Endodermal cell (in vitro differentiated cells): ENCODE results near the gene KLHL15. TPM values are rescaled to one million over a fixed set of nuclear protein-coding genes. Genes with fewer than 3 reads are reported as not detected.

Experiments used
- DNase-seq: peaks from one replicate; pipeline ENCODE4 v3.0.0-alpha.2; 2017
- H3K27ac ChIP-seq: 2 replicates; pipeline ENCODE4 v1.5.1; 2013; ENCODE audit warnings: mild to moderate bottlenecking, low read depth, low read length, moderate library complexity
- H3K27me3 ChIP-seq: 2 replicates; pipeline ENCODE4 v1.6.1; 2013; ENCODE audit warnings: mild to moderate bottlenecking, low read length, moderate library complexity; ENCODE audit not compliant: insufficient read depth, control insufficient read depth, poor library complexity, severe bottlenecking
- H3K36me3 ChIP-seq: 2 replicates; pipeline ENCODE4 v1.7.0; 2013; ENCODE audit warnings: mild to moderate bottlenecking, low read length, moderate library complexity; ENCODE audit not compliant: control insufficient read depth, insufficient read depth
- H3K4me1 ChIP-seq: one replicate; pipeline ENCODE4 v1.7.0; 2013; ENCODE audit warnings: low read length; ENCODE audit not compliant: control insufficient read depth, insufficient read depth
- H3K4me3 ChIP-seq: 2 replicates; pipeline ENCODE4 v1.5.1; 2013; ENCODE audit warnings: mild to moderate bottlenecking, low read length, moderate library complexity
- H3K9ac ChIP-seq: 2 replicates; pipeline ENCODE4 v1.6.1; 2013; ENCODE audit warnings: mild to moderate bottlenecking, low read length, moderate library complexity; ENCODE audit not compliant: poor library complexity, severe bottlenecking; ENCODE audit errors: extremely low read depth
- H3K9me3 ChIP-seq: 2 replicates; pipeline ENCODE4 v1.6.1; 2013; ENCODE audit warnings: mild to moderate bottlenecking, low read length, moderate library complexity; ENCODE audit not compliant: control insufficient read depth
- H3K27ac Mint-ChIP-seq: 2 replicates; pipeline ENCODE4 v1.8.0; 2020; ENCODE audit warnings: mixed read lengths
- H3K27me3 Mint-ChIP-seq: 2 replicates; pipeline ENCODE4 v1.8.0; 2021; ENCODE audit warnings: mild to moderate bottlenecking, mixed read lengths; ENCODE audit not compliant: insufficient read depth
- H3K36me3 Mint-ChIP-seq: 2 replicates; pipeline ENCODE4 v1.8.0; 2020; ENCODE audit warnings: low read depth, mixed read lengths
- H3K4me1 Mint-ChIP-seq: 2 replicates; pipeline ENCODE4 v1.8.0; 2020; ENCODE audit warnings: mixed read lengths
- H3K4me3 Mint-ChIP-seq: 2 replicates; pipeline ENCODE4 v1.8.0; 2020; ENCODE audit warnings: mild to moderate bottlenecking, moderate library complexity, mixed read lengths
- H3K9me3 Mint-ChIP-seq: 2 replicates; pipeline ENCODE4 v1.8.0; 2020; ENCODE audit warnings: mild to moderate bottlenecking, mixed read lengths
- WGBS, 2 experiments: methylation state at CpG; one replicate each; pipeline versions ENCODE4 v1.1.5 to v1.1.7; 2013; ENCODE audit warnings: missing lambda C conversion rate in 2 of 2, mixed read lengths in 1 of 2; ENCODE audit not compliant: insufficient coverage in 1 of 2, insufficient read length in 1 of 2; 5-methylcytosine and 5-hydroxymethylcytosine counted together
- total RNA-seq, 2 donors: library from RNA; stranded (reverse); fragmentation: NEBNext Ultra II Directional in 1 of 2; extraction: Animal tissue kit (Norgen Biotek cat#: 25700) in 1 of 2; gene quantifications; 2 replicates in 1 of 2; 3 replicates in 1 of 2; pipeline ENCODE4 v1.2.1, GENCODE V29; 2021
- TF ChIP-seq, protein P1 (sequence below): fragments of 200-600 bp; sonication (generic); conservative IDR thresholded peaks from 2 replicates; pipeline ENCODE4 v1.5.0; 2021; ENCODE audit warnings: antibody characterized with exemption, mild to moderate bottlenecking

Gene KLHL15
- total RNA-seq, 2 donors from 2014 or later: 11.4 to 15.5 TPM

DNA sequence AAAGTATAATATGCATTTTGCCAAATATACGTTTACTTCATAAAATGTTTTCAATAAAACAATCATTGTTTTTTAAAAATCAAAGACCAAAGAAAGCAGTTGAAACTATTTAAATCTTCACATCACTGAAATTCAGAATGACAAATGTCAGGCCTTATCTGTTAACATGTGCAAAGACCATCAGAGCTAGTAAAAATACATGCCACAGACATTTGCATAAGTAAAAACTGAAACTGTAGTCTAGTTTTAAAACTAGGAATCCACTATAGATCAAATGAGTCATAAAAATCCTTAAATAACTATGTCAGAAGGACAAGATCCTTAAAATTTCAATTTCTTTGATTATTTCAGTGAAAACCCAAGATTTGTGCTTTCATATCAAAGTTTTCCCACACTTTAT lies 24.8 kb downstream of the KLHL15 start:
- no peaks in the 10 kb centered on the region for H3K27me3 ChIP-seq
- H3K4me3 ChIP-seq: no peak overlapping the region
- H3K36me3 ChIP-seq: peaks cover 13% of the 10 kb centered on the region
- no peaks in the 10 kb centered on the region for H3K27me3 Mint-ChIP-seq
- no CpG with 5 or more reads among the region's 1 CpG for WGBS, 2 experiments
- no peaks in the 10 kb centered on the region for H3K4me1 ChIP-seq
- no peaks in the 10 kb centered on the region for H3K9me3 Mint-ChIP-seq
- H3K4me1 Mint-ChIP-seq: no peaks in the 10 kb centered on the region
- H3K9ac ChIP-seq: no peak overlapping the region
- H3K27ac ChIP-seq: no peak overlapping the region
- H3K36me3 Mint-ChIP-seq: peaks cover 56% of the 10 kb centered on the region
- no peak for DNase-seq
- H3K4me3 Mint-ChIP-seq: no peak overlapping the region
- TF ChIP-seq, protein P1, sequence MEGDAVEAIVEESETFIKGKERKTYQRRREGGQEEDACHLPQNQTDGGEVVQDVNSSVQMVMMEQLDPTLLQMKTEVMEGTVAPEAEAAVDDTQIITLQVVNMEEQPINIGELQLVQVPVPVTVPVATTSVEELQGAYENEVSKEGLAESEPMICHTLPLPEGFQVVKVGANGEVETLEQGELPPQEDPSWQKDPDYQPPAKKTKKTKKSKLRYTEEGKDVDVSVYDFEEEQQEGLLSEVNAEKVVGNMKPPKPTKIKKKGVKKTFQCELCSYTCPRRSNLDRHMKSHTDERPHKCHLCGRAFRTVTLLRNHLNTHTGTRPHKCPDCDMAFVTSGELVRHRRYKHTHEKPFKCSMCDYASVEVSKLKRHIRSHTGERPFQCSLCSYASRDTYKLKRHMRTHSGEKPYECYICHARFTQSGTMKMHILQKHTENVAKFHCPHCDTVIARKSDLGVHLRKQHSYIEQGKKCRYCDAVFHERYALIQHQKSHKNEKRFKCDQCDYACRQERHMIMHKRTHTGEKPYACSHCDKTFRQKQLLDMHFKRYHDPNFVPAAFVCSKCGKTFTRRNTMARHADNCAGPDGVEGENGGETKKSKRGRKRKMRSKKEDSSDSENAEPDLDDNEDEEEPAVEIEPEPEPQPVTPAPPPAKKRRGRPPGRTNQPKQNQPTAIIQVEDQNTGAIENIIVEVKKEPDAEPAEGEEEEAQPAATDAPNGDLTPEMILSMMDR: no peak
- no peak overlapping the region for H3K27ac Mint-ChIP-seq
- no peaks in the 10 kb centered on the region for H3K9me3 ChIP-seq

DNA sequence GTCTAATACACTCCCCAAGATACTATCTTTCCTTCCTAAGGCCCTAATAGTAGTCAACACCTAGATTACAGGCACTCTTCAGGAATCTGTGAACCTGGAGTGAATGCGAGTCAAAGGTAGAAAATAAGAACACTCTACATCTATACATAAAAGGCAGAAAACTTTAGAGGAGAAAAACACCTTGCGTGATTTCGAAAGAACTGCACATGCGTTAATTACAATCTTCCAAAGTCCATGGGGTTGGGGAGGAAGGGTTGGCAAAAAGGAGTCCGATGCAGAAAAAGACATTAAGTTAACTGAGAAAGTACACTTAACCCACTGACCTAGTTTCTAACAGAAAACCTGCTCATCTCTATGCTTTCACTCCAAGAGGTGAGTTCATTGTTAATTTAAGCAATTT lies 27.3 kb downstream of the KLHL15 start:
- WGBS, 2 experiments: 90 to 100% methylated on average over 2 of the region's 5 CpGs
- peaks cover 4% of the 10 kb centered on the region for H3K36me3 ChIP-seq
- H3K27ac Mint-ChIP-seq: peak overlapping the region; percentile 8
- TF ChIP-seq, protein P1: no peak
- H3K4me1 Mint-ChIP-seq: no peaks in the 10 kb centered on the region
- H3K9me3 ChIP-seq: no peaks in the 10 kb centered on the region
- no peak overlapping the region for H3K9ac ChIP-seq
- no peak overlapping the region for H3K4me3 ChIP-seq
- no peak overlapping the region for H3K4me3 Mint-ChIP-seq
- H3K9me3 Mint-ChIP-seq: no peaks in the 10 kb centered on the region
- peaks cover 53% of the 10 kb centered on the region for H3K36me3 Mint-ChIP-seq
- no peaks in the 10 kb centered on the region for H3K27me3 Mint-ChIP-seq
- no peaks in the 10 kb centered on the region for H3K27me3 ChIP-seq
- no peak overlapping the region for H3K27ac ChIP-seq
- no peak for DNase-seq
- H3K4me1 ChIP-seq: no peaks in the 10 kb centered on the region

DNA sequence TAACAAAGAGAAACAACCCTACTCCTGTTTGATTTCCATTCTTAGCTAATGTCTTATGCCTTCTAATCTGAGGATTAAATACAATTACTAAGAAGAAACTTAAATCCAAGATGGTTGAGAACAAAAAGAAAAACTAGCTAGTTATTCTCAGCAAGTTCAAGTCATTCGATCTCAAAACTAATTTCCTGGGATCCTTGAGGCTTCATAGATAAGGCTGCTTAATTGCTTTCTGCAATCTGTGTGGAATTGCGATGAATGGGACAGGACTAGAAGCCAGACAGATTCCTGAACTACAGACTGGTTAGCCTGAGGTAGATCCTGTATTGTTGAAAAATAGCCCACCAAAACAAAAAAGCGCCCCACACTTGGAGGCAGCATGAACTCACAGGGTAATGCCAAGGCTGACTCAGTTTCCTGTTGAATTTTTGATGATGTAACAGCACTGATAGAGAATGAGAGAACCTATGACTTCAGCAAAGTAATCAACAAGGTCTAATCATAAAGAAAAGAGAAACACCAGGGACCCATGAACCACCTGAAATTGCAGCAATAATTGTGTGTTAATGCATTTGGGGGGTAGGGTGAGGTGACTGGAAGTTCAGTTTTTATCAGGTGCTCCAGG lies 33.9 kb downstream of the KLHL15 start:
- Histone ChIP-seq H3K36me3 (peaks cover 12% of the 10 kb centered on the region), H3K9ac (no peak overlapping the region), H3K4me3 (no peak overlapping the region), H3K4me1 (no peaks in the 10 kb centered on the region), H3K9me3 (no peaks in the 10 kb centered on the region), H3K27me3 (no peaks in the 10 kb centered on the region), H3K27ac (no peak overlapping the region)
- H3K36me3 Mint-ChIP-seq: peaks cover 60% of the 10 kb centered on the region
- no peak for DNase-seq
- H3K4me3 Mint-ChIP-seq: no peak overlapping the region
- TF ChIP-seq, protein P1: no peak
- H3K27me3 Mint-ChIP-seq: no peaks in the 10 kb centered on the region
- H3K27ac Mint-ChIP-seq: peak overlapping the region; percentile 61
- H3K4me1 Mint-ChIP-seq: peaks cover 10% of the 10 kb centered on the region
- WGBS, 2 experiments: 100% methylated on average over 1 to 3 of the region's 3 CpGs
- H3K9me3 Mint-ChIP-seq: no peaks in the 10 kb centered on the region
